ENCODE results near the gene PPP1R9A. TPM values are rescaled to one million over a fixed set of nuclear protein-coding genes. Genes with fewer than 3 reads are reported as not detected.

The PPP1R9A gene
- total RNA-seq, 2 donors from 2014 or later = 17.7 to 20.2 TPM

GRCh38 chr7:94890216-94890615 is 17.2 kb upstream of the PPP1R9A start:
- Histone ChIP-seq H3K4me3 (no peak overlapping the region), H3K9me3 (no peaks in the 10 kb centered on the region), H3K27me3 (no peaks in the 10 kb centered on the region), H3K36me3 (no peaks in the 10 kb centered on the region), H3K27ac (no peak overlapping the region), H3K4me1 (no peaks in the 10 kb centered on the region), H3K9ac (ENCODE audit: low read depth in 2 of 2, low read length in 2 of 2) (no peak overlapping the region)
- TF ChIP-seq, protein P1, sequence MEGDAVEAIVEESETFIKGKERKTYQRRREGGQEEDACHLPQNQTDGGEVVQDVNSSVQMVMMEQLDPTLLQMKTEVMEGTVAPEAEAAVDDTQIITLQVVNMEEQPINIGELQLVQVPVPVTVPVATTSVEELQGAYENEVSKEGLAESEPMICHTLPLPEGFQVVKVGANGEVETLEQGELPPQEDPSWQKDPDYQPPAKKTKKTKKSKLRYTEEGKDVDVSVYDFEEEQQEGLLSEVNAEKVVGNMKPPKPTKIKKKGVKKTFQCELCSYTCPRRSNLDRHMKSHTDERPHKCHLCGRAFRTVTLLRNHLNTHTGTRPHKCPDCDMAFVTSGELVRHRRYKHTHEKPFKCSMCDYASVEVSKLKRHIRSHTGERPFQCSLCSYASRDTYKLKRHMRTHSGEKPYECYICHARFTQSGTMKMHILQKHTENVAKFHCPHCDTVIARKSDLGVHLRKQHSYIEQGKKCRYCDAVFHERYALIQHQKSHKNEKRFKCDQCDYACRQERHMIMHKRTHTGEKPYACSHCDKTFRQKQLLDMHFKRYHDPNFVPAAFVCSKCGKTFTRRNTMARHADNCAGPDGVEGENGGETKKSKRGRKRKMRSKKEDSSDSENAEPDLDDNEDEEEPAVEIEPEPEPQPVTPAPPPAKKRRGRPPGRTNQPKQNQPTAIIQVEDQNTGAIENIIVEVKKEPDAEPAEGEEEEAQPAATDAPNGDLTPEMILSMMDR (IDR thresholded peaks at IDR 0.05) = no peak
- intact Hi-C loops (cut with DNase I) = no loop called here
- DNase-seq = no peak

DNA sequence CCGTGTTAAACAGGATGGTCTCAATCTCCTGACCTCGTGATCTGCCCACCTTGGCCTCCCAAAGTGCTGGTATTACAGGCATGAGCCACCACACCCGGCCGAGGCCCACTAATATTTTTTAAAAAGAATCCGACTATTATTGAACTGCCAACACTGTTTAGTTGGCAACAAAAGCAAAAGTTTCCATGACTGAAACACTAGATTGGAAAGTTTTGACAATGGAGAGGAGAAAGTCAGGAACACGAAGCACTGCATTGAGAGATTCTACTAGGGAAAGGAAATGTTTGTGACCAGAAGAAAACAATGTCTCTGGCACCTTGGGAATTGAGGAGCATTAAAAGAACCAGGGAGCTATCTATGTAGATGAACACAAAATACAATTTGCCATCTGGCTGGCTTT is 13.7 kb upstream of the PPP1R9A start:
- no peaks in the 10 kb centered on the region for H3K36me3 ChIP-seq
- H3K9me3 ChIP-seq = no peaks in the 10 kb centered on the region
- no peak overlapping the region for H3K27ac ChIP-seq
- no peak overlapping the region for H3K9ac ChIP-seq (ENCODE audit: low read depth in 2 of 2, low read length in 2 of 2)
- no peak for DNase-seq
- TF ChIP-seq, protein P1 (IDR thresholded peaks at IDR 0.05) = no peak
- no peaks in the 10 kb centered on the region for H3K4me1 ChIP-seq
- intact Hi-C loops (cut with DNase I) = no loop called here
- no peaks in the 10 kb centered on the region for H3K27me3 ChIP-seq
- H3K4me3 ChIP-seq = no peak overlapping the region

DNA sequence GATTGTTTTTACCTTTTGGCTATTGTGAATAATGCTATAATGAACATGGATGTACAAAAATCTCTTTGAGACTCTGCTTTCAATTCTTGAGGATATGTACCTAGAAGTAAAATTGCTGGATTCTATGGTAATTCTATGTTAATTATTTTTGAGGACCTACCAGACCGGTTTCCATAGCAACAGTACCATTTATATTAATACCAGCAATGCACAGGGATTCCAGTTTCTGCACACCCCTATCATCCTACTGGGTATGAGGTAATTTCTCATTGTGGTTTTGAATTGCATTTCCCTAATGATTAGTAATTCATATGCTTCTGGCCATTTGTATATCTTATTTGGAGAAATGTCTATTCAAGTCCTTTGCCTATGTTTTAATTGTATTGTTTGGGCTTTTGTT is 9.9 kb upstream of the PPP1R9A start:
- H3K27ac ChIP-seq = no peak overlapping the region
- no peaks in the 10 kb centered on the region for H3K4me1 ChIP-seq
- no peaks in the 10 kb centered on the region for H3K36me3 ChIP-seq
- no peaks in the 10 kb centered on the region for H3K9me3 ChIP-seq
- no peak overlapping the region for H3K9ac ChIP-seq (ENCODE audit: low read depth in 2 of 2, low read length in 2 of 2)
- intact Hi-C loops (cut with DNase I) = no loop called here
- no peaks in the 10 kb centered on the region for H3K27me3 ChIP-seq
- no peak for DNase-seq
- no peak overlapping the region for H3K4me3 ChIP-seq
- TF ChIP-seq, protein P1 (IDR thresholded peaks at IDR 0.05) = no peak

GRCh38 chr7:94898340-94898739 is 9.1 kb upstream of the PPP1R9A start:
- no peaks in the 10 kb centered on the region for H3K9me3 ChIP-seq

DNA sequence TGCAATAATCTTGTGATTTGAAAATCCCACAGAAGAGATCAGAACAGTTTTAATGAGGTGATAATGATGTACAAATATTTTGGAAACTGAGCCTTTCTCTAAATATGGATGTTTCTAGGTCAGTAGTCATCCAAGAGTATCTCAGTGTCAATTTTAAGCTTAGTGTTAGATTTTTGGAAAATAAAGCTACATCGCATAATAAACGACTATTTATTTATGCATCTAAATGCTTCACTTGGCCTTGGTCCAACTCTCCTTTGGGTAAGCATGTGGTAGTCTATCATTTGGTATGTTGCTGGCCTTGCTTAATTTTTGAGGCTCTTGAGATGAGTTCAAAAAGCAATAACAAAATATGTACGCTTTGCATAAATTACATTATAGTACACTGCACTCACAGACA is 5.4 kb upstream of the PPP1R9A start:
- H3K36me3 ChIP-seq = no peaks in the 10 kb centered on the region
- H3K9ac ChIP-seq (ENCODE audit: low read depth in 2 of 2, low read length in 2 of 2) = no peak overlapping the region
- TF ChIP-seq, protein P1 (IDR thresholded peaks at IDR 0.05) = no peak
- H3K4me1 ChIP-seq = no peaks in the 10 kb centered on the region
- intact Hi-C loops (cut with DNase I) = no loop called here
- no peaks in the 10 kb centered on the region for H3K9me3 ChIP-seq
- no peaks in the 10 kb centered on the region for H3K27me3 ChIP-seq
- no peak for DNase-seq
- no peak overlapping the region for H3K4me3 ChIP-seq
- no peak overlapping the region for H3K27ac ChIP-seq

More at GRCh38 chr7:94898340-94898739, 9.1 kb upstream of the PPP1R9A start:
- H3K27me3 ChIP-seq = no peaks in the 10 kb centered on the region
- no peak overlapping the region for H3K4me3 ChIP-seq
- intact Hi-C loops (cut with DNase I) = no loop called here
- no peaks in the 10 kb centered on the region for H3K4me1 ChIP-seq
- no peaks in the 10 kb centered on the region for H3K36me3 ChIP-seq
- TF ChIP-seq, protein P1 (IDR thresholded peaks at IDR 0.05) = no peak
- H3K27ac ChIP-seq = no peak overlapping the region
- DNase-seq = no peak
- H3K9ac ChIP-seq (ENCODE audit: low read depth in 2 of 2, low read length in 2 of 2) = no peak overlapping the region

GRCh38 chr7:94903971-94904370 is 3.4 kb upstream of the PPP1R9A start:
- no peak overlapping the region for H3K4me3 ChIP-seq
- TF ChIP-seq, protein P1 (IDR thresholded peaks at IDR 0.05) = no peak
- no peaks in the 10 kb centered on the region for H3K9me3 ChIP-seq
- no peaks in the 10 kb centered on the region for H3K27me3 ChIP-seq
- H3K36me3 ChIP-seq = no peaks in the 10 kb centered on the region
- no peak for DNase-seq
- intact Hi-C loops (cut with DNase I) = no loop called here
- no peaks in the 10 kb centered on the region for H3K4me1 ChIP-seq
- no peak overlapping the region for H3K9ac ChIP-seq (ENCODE audit: low read depth in 2 of 2, low read length in 2 of 2)
- H3K27ac ChIP-seq = no peak overlapping the region

All from colonic mucosa (tissue), 4 donors.